Esophagus mucosa (tissue), 1 donor: ENCODE measurements around the gene CRLF2. TPM values are rescaled to one million over a fixed set of nuclear protein-coding genes. Genes with fewer than 3 reads are reported as not detected.
"Not testable (repeated sequence)": the region's sequence is repeated elsewhere in the genome, so short reads cannot be mapped to it uniquely, and the experiment has no call there.

Source experiments
- ATAC-seq: fragments of 200-7000 bp; cut with Tn5 transposase; one replicate; pipeline ENCODE4 v1.9.1; 2020
- total RNA-seq: library from RNA; stranded (reverse); gene quantifications from one replicate; pipeline ENCODE4 v1.2.4, GENCODE V29; 2023
- donor health status: DM: yes; HTN: yes; CAD: no.

CRLF2 gene
- total RNA-seq, 1 donor from 2014 or later, result not detected

DNA sequence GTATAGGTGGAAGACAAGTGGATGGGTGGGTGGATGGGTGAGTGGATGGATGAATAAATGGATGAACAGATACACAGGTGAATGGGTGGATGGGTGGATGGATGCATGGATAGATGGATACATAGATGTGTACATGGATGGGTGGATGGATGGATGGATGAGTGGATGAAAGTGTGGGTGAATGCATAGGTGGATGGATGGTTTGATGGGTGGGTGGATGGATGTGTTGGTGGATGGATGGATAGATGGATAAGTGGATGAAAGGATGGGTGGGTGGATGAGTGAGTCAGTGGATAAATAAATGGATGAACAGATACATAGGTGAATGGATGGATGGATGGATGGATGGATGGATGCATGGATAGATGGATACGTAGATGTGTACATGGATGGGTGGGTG is 1.6 kb downstream of the CRLF2 start:
- no peak for ATAC-seq

- no peak for ATAC-seq
Measured at GRCh38 chrX:1207496-1208025, 4.9 kb downstream of the CRLF2 start.

DNA sequence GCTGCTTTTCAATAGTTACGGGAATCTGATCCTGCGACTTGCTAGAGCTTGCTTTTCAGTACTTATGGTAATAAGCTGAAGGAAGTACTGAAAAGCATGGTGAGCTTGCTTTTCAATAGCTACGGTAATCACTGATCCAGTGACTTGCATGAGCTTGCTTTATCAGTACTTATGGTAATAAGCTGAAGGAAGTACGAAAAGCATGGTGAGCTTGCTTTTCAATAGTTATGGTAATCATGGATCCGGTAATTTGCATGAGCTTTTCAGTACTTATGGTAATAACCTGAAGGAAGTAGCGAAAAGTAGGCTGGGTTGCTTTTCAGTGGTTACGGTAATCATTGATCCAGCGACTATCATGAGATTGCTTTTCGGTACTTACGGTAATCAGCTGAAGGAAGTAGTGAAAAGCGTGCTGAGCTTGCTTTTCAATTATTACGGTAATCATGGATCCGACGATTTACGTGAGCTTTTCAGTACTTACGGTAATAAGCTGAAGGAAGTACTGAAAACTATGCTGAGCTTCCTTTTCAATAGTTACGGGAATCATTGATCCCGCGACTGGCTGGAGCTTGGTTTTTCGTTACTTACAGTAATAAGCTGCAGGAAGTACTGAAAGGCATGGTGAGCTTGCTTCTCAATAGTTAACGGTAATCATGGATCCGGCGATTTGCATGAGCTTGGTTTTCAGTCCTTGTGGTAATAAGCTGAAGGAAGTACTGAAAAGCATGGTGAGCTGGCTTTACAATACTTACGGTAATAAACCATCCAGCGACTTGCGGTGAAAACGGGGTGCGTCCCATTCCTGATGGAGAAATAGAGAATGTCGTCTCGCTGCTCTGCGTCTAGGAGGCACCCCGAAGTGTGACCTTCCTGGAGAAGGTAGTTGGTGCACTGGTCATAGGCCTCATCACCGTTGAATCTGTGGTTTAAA is 6.5 kb downstream of the CRLF2 start:
- peak; percentile 51 for ATAC-seq

- no peak for ATAC-seq
Measured at GRCh38 chrX:1202251-1202650, 10.2 kb downstream of the CRLF2 start.

- no peak for ATAC-seq
Measured at GRCh38 chrX:1196436-1196835, 16.0 kb downstream of the CRLF2 start.

DNA sequence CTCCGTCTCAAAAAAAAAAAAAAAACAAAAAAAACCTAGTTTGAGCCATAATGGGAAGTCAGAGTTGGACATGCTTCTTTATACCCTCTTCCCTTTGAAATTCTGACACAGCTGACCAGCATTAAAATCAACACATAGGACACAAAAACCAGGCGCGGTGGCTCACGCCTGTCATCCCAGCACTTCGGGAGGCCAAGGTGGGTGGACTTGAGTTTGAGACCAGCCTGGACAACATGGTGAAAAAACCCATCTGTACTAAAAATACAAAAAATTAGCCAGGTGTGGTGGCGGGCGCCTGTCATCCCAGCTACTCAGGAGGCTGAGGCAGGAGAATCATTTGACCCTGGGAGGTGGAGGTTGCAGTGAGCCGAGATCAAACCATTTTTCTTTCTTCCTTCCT is 20.3 kb downstream of the CRLF2 start:
- ATAC-seq, result not testable (repeated sequence)

DNA sequence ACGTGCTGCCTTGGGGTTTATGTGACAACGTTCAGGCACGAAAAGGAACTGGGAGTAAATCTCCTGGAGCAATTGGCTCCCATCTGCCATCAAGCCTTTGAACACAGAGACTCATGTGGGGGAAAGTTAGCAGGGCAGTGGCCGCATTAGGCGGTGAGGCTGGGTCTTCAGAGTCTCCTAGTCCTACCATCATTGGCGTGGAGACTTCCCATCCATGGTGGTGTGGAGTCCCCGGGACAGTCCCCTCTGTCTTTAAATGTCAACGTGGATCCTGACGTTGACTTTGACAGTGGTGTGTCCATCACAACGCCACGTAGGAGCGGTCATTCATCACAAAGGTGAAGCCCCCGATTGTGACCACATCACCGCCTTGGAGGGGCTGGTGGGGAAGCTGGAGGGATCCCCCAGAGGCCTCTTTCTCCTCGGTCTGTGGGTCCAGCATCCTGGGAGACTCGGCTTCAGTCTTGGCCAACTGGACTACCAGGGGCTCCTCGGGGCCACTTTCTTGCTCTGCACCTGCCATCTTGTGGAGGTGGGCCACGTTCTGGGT is 21.8 kb downstream of the CRLF2 start:
- no peak for ATAC-seq

- ATAC-seq, result no peak
Measured at GRCh38 chrX:1185561-1185960, 26.9 kb downstream of the CRLF2 start.

GRCh38 chrX:1182211-1182610 is 30.2 kb downstream of the CRLF2 start:
- ATAC-seq, result no peak

- ATAC-seq, result not testable (repeated sequence)
Measured at GRCh38 chrX:1181661-1182060, 30.8 kb downstream of the CRLF2 start.

DNA sequence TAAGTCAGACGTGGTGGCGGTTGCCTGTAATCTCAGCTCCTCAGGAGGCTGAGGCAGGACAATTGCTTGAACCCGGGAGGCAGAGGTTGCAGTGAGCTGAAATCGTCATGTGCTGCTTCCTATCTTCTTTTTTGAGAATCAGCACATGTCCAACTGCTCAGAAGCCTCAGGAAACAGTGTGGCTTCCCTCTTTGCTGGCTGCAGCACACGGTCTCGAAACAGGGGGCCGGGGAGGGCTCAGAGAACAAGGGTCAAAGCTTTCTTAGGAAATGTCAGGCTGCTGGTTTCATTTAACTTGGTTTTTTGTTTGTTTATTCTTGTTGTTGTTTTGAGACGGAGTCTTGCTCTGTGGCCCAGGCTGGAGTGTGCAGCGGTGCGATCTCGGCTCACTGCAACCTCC is 31.3 kb downstream of the CRLF2 start:
- ATAC-seq, result no peak

- no peak for ATAC-seq
Measured at GRCh38 chrX:1178580-1179057, 33.8 kb downstream of the CRLF2 start.

- not testable (repeated sequence) for ATAC-seq
Measured at GRCh38 chrX:1176531-1177320, 35.7 kb downstream of the CRLF2 start.

DNA sequence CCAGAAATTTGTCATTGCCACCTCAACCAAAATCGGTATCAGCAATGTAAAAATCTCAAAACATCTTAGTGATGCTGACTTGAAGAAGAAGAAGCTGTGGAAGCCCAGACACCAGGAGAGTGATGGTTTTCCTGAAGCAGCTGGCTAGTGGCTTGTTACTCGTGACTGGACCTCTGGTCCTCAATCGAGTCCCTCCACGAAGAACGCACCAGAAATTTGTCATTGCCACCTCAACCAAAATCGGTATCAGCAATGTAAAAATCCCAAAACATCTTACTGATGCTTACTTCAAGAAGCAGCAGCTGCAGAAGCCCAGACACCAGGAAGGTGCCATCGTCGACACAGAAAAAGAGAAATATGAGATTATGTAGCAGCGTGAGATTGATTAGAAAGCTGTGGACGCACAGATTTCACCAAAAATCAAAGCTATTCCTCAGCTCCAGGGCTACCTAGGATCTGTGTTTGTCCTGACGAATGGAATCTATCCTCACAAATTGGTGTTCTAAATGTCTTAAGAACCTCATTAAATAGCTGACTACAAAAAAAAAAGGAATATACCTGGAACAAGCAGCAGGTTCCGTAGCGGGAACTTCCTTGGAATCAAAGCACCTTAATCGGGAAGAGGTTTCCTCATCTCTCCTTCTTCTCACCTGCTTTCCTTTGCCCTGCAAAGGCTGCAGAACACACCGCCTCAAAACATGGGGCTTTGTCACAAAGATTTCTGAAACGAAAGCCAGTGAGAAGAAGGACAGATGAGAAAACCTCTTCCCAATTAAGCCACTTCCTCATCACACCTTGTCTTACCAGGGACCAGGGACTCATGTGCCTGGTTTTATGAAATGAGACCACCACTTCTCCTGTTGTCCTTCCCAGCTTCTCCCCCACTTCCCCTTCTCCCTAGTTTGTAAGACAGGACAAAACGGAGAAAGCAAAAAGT is 37.6 kb downstream of the CRLF2 start:
- not testable (repeated sequence) for ATAC-seq

DNA sequence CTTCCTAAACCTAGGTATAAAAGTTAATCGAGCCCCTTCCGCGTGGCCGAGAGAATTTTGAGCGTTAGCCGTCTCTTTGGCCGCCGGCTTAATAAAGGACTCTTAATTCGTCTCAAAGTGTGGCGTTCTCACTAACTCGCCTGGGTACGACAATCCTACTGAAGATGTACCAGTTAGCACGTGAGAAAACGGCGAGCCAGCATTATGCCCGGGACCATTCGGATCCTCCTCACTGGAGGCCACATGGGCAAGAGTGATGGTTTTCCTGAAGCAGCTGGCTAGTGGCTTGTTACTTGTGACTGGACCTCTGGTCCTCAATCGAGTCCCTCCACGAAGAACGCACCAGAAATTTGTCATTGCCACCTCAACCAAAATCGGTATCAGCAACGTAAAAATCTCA is 39.0 kb downstream of the CRLF2 start:
- ATAC-seq, result not testable (repeated sequence)

DNA sequence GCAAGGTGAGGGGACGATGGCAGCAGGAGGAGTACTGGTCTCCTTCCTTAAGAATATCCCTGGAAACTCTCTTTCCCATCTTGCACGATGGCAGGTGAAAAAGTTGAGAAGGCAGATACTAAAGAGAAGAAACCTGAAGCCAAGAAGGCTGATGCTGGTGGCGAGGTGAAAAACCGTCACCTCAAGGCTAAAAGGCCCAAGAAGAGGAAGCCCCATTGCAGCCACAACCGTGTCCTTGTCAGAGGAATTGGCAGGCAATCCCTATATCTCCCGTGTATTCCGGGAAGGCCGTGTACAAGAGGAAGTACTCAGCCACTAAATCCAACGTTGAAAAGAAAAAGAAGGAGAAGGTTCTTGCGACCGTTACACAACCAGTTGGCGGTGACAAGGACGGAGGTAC is 40.0 kb downstream of the CRLF2 start:
- no peak for ATAC-seq

DNA sequence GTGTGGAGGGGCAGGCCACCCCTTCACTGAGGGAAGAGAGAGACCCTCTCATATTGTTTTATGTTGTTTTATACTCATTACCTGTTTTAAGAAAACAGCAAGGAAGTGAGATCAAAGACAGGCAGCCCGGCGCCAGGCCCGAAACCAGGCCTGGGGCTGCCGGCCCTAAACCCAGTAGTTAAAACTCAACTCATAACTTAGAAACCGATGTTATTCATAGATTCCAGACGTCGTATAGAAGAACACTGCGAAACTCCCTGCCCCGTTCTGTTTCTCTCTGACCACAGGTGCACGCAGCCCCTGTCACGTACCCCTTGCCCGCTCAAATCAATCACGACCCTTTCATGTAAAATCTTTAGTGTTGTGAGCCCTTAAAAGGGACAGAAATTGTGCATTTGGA is 40.5 kb downstream of the CRLF2 start:
- not testable (repeated sequence) for ATAC-seq

- no peak for ATAC-seq
Measured at GRCh38 chrX:1170243-1170642, 42.2 kb downstream of the CRLF2 start.

DNA sequence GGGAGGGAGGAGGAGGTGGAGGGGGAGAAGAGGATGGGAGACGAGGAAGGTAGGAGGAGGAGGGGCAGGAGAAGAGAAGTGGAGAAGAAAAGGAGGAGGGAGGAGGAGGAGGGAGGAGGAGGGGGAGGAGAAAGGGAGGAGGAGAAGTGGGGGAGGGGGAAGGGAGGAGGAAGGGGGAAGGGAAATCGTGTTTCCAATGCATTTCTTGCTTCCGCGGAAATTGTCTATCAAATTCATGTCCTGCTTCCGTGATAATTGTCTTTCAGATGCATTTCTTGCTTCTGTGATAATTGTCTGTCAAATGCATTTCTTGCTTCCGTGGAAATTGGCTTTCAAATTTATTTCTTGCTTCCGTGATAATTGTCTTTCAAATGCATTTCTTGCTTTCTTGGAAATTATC is 43.3 kb downstream of the CRLF2 start:
- ATAC-seq, result no peak

- no peak for ATAC-seq
Measured at GRCh38 chrX:1167918-1168481, 44.4 kb downstream of the CRLF2 start.

- ATAC-seq, result no peak
Measured at GRCh38 chrX:1167466-1167865, 45.0 kb downstream of the CRLF2 start.
